Measurements from ENCODE around the gene CCDC146.

CCDC146 gene

DNA sequence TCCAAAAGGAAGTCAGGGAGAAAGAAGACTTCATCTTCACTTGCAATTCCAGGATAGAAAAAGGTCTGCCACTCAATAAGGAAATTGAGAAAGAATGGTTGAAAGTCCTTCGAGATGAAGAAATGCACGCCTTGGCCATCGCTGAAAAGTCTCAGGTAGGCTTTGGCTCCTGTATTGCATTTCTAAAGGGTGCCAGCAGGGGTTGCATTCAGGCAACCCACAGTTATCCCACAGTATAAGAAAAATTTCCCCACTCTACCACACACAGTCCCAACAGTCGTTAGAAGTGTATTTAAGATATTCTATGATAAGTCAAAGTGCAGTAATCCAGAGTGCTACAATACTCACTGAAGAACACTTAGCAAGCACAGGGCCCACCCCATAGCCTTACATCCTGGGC, 170.6 kb downstream of the CCDC146 start:
- DNase-seq: no peak

DNA sequence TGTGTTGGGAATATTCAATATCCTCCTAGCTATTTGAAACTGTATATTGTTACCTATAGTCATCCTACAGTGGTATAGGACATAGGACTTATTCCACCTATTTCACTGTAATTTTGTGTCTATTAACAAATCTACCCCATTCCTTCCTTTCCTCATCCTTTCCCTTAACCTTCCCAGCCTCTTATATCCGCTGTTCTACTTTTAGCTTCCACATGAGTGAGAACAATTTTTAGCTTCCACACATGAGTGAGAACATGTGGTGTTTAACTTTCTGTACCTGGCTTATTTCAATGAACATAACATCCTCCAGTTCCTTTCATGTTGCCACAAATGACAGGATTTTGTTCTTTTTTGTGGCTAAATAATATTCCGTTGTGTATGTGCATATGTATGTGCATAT, 173.1 kb downstream of the CCDC146 start:
- DNase-seq: no peak

DNA sequence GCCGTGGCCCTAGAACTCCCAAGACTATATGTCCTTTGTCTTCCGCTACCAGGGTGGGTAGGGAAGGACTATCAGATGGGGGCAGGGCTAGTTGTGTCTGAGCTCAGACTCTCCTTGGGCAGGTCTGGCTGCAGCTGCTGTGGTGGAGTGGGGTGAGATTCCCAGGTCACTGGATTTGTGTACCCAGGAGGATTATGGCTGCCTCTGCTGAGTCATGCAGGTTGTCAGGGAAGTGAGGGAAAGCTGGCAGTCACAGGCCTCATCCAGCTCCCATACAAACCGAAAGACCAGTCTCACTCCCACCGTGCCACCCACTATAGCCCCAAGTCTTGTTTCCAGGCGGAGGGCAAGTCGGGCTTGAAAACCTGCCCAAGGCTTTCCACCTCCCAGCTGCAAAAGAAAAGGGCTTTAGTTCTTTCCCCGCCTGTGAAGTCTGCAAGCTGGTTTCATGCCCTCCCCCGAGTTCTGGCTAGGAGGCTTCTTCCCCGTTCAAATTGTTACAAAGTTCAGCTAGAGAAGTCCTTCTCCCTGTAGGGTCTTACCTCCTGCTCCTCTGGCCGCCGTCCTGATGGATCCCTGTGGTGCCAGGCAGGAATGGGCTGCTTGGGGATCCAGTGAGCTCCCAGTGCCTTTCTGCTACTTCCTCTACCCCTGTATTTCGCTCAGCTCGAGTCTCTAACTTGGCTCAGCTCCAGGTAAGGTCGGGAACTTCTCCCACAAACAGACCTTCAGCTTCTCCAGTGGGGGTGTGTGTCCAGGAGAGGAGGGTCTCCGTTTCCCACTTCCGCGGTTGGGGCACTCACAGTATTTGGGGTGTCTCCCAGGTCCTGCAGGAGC, 184.0 kb downstream of the CCDC146 start:
- no peak for DNase-seq

DNA sequence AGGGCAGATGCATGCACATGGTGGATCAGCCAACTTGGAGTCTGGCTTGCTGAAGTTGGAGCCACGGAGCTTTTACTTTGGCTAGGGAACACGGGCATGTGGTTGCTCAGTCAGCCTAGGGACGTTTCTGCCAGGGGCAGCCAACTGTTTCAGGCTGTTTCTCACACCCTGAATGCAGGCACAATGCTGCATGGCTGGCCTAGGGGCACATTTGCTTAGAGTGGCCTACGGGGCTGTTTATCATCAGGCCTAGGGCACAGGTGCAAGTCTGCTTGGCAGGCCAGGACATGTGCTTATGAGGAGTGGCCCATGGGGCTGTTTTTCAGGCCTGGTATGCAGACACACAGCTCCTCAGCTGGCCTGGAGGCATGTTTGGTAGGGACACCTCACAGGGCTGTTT, 186.4 kb downstream of the CCDC146 start:
- peak; percentile 43 for DNase-seq

DNA sequence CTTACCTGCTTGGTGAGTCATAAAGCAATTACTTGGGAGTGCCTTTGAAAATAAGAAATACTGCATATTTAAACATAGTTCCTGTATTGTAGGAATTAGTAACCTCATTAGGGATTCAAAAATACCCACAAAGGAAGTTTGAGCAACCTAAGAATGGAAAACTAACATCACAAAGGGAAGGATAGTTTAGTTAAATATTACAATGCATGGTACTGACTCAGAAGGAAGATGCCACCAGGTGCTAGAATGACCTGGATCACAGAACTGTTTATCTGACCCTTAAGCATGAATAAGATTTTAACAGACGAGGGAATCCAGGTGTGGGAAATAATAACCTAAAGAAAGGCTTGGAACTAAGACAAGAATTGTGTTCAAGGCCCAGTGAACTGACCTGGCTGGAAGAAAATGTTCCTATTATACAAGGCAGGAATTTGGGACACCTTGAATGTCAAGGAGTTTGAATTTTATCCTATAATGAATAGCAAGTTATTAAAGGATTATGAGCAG, 187.4 kb downstream of the CCDC146 start:
- DNase-seq: no peak

DNA sequence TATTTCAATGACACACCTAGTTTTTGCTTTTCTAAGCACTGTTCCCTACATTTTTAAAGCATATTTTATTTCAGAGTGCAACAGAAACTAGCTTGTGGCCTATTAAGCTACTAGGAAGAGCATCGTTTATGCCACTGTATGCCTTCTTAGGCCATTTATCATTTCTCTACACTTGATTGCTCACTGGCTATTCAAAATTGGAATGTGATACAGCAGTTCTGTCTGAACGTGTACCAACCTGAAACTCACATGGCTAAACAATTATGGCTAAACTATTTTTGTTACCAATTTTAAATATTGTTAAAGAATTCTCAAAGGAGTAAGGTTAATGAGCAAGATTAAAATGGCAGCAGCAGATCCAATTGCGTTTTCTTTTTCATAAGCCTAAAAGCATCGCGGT, 188.6 kb downstream of the CCDC146 start:
- DNase-seq: no peak

DNA sequence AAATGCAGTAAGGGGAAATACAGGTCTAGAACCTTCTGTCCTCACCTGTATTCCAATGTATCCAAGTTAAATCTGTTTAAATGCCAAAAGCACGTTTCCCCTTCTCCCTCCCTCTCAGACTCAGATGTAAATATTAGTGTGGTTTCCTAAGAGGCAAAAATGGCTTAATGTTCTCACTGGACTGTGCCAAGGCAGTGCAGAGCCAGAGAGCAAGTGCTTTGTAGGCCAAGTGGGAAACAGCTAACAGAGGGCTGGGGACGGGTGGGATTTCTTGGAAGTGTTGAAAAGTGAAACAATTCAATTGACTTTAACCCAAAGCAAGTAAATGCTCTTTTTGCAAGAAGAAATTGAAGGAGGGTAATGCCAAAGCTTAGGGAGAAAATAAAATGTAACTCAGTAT, 190.7 kb downstream of the CCDC146 start:
- peak; percentile 57 for DNase-seq

DNA sequence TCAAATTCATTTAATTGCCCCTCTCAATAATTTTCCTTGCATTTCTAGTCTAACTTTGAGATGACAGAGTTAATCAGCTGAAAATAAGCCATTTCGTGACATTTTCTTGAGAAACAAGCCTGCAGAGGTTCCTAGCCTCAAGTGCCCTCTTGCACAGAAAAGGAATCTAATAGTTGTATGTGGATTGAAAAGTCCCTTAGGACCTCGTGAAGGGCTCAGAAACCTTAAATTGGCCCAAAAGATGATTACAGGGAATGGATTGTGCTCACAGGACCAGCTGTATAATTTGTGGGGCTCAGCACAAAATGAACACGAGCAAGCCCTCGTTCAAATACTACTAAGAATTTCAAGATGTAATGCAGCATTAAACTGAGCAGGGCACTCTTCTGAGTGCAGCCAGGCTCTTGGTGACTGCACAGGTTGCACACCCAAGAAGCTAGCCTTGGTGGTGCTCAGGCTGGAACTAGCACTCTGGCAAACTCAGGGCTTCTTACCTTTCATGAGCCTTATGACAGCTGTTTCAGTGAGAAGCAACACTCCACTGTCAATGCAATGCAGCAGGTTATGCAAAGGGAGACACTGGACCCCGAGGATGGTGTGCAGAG, 191.6 kb downstream of the CCDC146 start:
- no peak for DNase-seq

DNA sequence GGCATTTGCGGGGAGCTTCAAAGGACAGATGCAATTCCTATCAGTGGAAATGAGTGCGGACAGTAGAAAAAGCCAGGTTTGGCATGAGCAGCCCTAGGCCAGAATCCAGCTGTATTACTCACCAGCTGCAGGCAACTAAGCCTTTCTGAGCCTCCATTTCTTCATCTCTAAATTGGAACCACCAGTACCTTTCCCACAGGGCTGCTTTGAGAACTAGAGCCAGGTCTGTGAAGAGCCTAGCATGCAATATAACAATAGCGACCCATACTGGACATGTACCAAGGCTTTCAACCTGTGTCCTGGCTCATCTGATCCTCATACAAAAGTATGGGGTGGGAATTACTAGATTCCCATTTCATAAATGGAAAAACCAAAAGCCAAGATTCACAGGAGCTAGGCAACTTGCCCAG, 192.8 kb downstream of the CCDC146 start:
- DNase-seq: peak; percentile 85

DNA sequence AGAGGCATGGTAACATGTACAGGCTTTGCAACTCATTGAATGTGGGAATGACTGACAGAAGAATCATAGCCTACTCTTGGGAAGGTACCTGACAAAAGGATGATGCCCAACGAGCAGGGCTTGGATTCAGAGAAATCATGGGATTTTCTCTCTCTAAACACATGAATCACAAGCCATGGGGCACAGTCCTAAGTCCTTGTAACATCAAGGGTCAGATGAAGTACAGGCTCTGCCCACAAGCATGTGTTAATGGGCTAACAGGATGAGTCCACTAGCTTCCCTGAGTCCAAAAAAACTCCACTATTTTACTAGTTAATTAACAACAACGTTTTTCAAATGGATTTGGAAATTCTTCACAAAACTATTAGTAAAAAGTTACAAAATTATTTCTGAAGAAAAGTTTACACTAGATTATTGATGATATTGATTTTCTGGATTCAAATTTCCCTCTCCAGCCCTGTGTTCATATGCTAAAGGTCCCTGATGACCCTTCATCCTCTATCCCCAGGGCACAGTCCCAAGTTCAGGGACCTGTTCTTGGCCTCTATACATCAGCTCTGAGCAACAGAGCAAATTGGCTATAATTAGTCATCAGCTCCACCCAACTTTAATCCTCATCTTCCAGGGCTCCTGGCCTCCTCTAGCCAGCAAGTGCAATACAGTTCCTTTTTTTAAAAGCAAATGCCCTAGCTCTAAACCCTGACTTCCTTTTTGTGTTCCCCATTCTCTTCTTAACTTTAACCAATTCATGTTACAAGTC, 194.0 kb downstream of the CCDC146 start:
- no peak for DNase-seq

DNA sequence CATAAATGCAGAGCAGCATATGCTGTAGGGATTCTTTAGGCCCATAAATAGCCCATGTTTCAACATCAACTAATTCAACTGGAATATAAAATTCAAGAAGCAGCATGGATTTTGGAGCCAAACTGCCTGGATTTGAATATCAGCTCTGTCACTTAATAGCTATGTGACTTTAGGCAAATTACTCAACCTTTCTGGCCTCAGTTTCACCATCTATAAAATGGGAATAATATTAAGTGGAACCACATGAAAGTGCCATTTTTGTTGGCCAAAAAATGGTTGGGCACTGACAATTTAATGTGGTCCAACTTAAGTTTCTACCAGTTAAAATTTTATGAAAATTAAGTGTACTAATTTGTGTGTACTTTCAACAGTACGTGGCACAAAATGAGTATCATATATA, 195.6 kb downstream of the CCDC146 start:
- DNase-seq: no peak

DNA sequence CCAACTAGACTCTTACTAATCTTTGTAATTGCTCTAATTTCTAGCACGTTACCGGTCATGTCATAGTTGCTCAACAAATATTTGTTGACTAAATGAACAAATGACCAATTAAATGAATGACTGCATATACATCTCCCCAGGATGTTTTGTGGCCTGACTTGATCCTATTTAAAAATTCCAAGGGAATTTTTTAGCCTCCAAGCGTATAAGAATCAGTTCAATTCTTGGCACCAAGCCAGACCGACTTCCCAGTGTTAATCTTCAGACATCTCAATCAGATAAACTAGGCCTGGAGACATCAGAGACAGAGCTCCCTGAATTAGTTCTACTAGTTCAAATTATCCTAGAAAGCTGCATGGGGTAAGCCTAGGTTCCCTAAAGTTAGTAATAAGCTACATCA, 197.7 kb downstream of the CCDC146 start:
- no peak for DNase-seq

DNA sequence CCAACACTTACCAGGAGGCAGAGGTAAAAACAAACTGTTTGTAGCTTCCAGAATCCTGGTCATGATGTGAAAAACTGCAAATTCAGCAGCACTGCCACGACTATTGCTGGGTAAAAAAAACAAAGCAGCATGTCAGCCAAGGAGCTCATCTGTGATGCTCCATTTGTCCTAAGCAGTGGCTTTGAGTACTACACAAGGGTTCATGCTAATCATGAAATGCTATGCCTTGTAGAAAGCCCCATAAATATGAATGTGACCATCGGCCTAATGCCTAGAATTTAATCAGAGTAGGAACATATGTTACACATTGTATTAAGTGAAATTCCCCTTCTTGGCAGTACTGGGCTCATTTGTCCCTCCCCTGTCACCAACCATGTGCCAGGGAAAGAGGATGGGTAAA, 198.3 kb downstream of the CCDC146 start:
- no peak for DNase-seq

DNA sequence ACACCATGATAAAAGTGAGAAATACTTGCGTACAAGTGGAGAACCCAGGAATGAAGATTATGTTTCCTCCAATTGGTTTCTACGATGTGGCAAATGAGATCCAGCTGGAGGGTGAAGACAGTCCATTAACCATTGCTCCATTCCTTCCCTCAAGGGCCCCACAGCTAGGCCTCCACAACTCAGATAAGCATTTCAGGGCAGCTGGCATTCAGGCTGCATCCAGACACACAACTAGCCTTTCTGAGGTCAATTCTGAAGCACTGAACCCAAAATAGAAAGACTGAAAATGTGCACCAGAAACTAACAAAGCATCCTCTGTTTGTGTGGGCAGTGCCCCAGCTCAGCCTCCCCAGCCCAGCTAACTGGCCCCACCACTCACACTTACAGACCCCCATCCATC, 198.9 kb downstream of the CCDC146 start:
- no peak for DNase-seq

DNA sequence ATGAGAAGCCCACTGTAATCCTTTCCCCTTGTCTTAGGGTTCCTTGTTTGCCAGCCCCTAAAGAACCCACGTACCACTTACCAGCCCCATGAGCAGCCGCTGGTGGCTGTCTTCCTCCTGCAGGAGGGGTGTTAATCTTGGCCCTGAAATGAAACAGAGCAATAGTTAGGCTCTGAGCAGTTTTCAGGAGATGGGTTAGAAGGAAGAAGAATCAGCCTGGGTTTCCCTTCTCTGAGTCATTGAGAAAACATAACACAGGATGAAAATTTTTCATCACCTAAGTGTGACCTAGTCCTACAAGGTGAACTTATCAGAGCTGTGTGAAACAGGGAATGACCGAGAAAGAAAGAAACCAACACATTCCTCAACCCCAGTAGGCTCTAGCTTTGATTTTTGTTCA, 203.7 kb downstream of the CCDC146 start:
- no peak for DNase-seq

DNA sequence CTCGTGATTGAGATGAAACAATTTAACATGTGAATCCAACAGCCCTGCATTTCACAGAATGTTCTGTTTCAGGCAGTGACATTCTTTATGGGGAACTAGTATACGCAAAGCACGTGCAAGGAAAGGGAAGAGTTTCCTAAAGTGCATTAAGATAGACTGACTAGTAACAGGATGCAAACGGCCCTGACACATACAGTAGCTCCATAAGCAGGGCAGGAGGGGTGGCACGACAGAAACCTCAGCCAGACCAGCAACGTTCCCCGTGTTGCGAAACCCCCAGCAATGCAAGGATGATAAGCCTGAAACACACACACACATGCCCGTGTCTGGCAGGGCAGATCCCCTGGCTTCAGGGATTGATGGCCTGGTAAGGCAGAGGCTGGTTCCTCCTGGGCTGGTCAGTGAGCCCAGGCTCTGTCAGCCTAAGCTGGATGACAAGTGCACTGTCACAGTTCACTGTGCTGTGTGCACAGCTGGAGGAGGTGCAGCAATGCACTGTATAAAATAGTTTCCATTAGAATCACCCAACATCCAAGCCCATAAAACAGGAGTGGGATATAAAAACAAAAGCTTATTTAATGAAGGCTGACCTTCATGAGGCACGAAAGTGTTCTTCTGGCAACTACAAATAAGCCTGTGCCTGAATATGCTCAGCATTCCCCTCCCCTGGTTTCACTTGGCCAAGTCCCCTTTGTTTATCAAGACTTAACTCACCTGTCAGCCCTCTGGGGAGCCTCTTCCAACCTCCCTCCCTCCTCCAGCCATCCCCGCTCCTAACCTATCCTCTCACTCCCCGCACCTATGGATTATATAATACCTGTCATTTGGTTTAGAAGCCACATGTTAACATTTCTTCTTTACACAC, 204.9 kb downstream of the CCDC146 start:
- DNase-seq: no peak

DNA sequence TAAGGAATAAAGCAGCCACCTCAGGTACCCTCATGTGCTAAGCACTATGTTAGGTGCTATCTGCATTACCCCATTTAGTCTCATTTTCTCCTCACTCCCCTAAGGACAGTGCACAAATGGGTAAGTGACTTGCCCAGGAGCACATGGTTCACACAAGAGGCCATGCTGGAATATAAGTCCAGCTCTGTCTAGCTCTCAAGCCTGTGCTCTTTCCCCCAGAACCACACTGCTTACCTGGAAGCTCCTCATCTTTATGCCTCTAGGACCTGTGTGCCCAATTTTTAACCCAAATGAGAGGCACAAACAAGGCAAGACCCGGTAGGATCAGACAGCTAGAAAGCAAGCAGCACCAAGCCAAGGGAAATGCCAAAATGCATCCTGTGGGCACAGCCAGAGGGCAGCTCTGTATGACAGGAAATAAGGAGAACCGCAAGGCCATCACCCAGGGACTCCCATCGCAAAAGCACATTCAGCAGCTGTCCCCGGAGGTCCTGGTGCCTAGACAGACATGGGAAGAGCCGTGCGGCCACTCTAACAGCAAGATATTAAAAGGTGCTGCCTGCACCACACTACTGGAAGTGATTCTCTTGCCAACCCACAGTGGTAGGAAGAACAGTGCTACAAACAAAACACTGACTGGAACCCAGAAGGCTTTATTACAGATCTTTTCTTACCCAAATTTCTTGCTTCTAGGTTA, 205.7 kb downstream of the CCDC146 start:
- no peak for DNase-seq

DNA sequence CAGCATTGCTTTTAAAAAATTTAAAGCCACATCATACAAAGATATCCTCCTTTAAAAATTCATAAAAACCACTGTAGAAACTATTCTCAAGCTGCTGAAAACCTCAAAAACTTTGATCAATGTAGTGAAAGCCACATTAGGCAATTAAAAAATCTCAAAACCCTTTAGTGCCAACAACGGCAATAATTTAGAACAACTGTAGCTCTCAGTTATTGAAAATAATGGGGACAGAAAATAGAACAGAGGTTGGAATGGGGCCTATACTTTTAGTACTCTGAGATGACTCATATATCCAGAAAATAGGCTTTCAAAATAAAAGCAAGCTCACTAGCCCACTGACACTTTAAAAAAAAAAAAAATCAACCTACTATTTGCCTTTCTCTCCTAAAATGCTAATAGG, 206.3 kb downstream of the CCDC146 start:
- no peak for DNase-seq

DNA sequence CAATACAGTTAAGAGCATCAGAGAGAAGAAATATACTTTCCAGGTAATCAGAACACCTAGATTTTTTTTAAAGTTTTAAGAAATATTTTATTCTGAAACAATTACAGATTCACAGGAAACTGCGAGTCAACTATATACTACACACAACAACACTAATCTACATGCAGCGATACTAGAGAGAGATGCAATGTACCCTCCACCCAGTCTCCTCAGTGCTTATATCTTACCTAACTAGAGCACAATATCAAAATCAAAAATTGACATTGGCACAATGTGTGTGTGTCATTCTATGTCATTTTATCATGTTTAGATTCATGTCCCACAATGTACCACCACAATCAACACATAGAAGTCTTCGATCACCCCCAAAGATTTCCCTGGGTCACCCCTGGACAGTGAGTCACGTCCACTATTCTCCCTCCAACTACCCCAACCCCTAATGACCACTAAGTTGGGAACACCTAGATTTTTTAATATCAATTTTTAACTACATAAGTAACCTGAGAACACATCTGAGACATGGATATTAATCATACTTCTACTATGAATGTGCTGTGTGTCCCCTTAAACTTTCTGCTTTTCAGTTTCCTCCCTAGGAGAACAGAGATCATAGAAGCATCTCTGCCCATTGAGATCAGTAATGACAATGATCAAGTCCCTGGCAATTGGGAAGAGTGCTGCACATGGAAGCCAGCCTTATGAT, 207.2 kb downstream of the CCDC146 start:
- no peak for DNase-seq

DNA sequence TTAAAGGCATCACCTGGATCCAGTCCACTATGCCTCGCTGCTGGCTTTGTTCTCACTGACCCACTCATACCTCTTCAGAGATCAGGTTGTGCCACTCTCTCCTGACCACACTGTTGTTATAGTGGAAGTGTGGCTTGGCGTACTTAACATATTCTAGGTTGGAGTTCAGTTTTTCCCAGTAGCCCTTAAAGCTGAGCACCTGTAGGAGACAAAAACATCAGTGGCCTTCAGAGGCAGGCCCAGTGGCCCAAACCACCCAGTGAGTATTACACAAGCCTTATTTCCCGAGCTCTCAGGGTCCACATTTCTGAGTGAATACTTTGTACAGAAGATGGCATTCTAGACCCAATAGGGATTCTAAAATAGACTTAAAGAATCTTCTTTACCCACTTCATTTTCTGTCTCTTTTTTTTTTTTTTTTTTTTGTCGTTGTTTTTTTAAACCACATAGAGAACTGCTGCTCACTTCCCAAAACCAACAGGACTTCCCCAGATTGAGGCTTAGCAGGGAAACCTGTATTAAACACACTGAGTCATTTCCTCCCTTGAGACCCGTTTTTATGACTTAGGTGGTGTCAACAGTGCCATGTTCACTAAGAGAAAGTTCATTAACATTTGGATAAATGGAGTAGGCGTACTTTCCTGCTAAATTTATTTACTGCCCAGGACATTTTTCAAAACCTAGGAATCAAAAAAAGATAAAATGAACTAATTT, 207.9 kb downstream of the CCDC146 start:
- no peak for DNase-seq

Data from right hindlimb (tissue), 1 donor.